DMS 273 treated with DMSO at 0.1 percent for 48 hours (cell line): ENCODE measurements around the gene B4GALNT2.
"Not testable (repeated sequence)": the region's sequence is repeated elsewhere in the genome, so short reads cannot be mapped to it uniquely, and the experiment has no call there.

Experiments used
- DNase-seq: peaks from one replicate; lab custom pipeline; 2025; lab: John Stamatoyannopoulos, UW

Gene B4GALNT2

GRCh38 chr17:49121696-49122292 lies 10.8 kb upstream of the B4GALNT2 start:
- DNase-seq: no peak

- DNase-seq: no peak
Measured at GRCh38 chr17:49122566-49122965, 10.0 kb upstream of the B4GALNT2 start.

GRCh38 chr17:49123061-49123460 lies 9.5 kb upstream of the B4GALNT2 start:
- no peak for DNase-seq

- no peak for DNase-seq
Measured at GRCh38 chr17:49125449-49125848, 7.1 kb upstream of the B4GALNT2 start.

GRCh38 chr17:49126183-49126859 lies 6.2 kb upstream of the B4GALNT2 start:
- DNase-seq: not testable (repeated sequence)

GRCh38 chr17:49129359-49129950 lies 3.1 kb upstream of the B4GALNT2 start:
- DNase-seq: not testable (repeated sequence)

GRCh38 chr17:49130891-49131290 lies 1.7 kb upstream of the B4GALNT2 start:
- no peak for DNase-seq

GRCh38 chr17:49132317-49132698 lies 261 bp upstream of the B4GALNT2 start:
- no peak for DNase-seq

- DNase-seq: no peak
Measured at GRCh38 chr17:49136335-49136734, 3.8 kb downstream of the B4GALNT2 start.

GRCh38 chr17:49145654-49146053 lies 13.1 kb downstream of the B4GALNT2 start:
- not testable (repeated sequence) for DNase-seq

- DNase-seq: no peak
Measured at GRCh38 chr17:49146620-49147306, 14.2 kb downstream of the B4GALNT2 start.

- DNase-seq: no peak
Measured at GRCh38 chr17:49148171-49148570, 15.6 kb downstream of the B4GALNT2 start.

- no peak for DNase-seq
Measured at GRCh38 chr17:49151996-49152395, 19.4 kb downstream of the B4GALNT2 start.

- no peak for DNase-seq
Measured at GRCh38 chr17:49156256-49156655, 23.7 kb downstream of the B4GALNT2 start.

- DNase-seq: no peak
Measured at GRCh38 chr17:49157784-49158183, 25.2 kb downstream of the B4GALNT2 start.

- DNase-seq: no peak
Measured at GRCh38 chr17:49162866-49163265, 30.3 kb downstream of the B4GALNT2 start.

- no peak for DNase-seq
Measured at GRCh38 chr17:49165143-49165542, 32.6 kb downstream of the B4GALNT2 start.

- DNase-seq: no peak
Measured at GRCh38 chr17:49168706-49169105, 36.1 kb downstream of the B4GALNT2 start.

GRCh38 chr17:49170216-49170615 lies 37.6 kb downstream of the B4GALNT2 start:
- no peak for DNase-seq

- DNase-seq: not testable (repeated sequence)
Measured at GRCh38 chr17:49170711-49171110, 38.1 kb downstream of the B4GALNT2 start.

GRCh38 chr17:49175978-49176377 lies 43.4 kb downstream of the B4GALNT2 start:
- not testable (repeated sequence) for DNase-seq

GRCh38 chr17:49180303-49180702 lies 47.7 kb downstream of the B4GALNT2 start:
- no peak for DNase-seq
